RCC 7860 (cell line): ENCODE results near the gene PUM2.
"Not testable (repeated sequence)": the region's sequence is repeated elsewhere in the genome, so short reads cannot be mapped to it uniquely, and the experiment has no call there.

ENCODE experiments used
- DNase-seq: peaks from one replicate; pipeline ENCODE4 v3.0.0-alpha.2; 2015; ENCODE audit warnings: low spot score
- FAIRE-seq: peaks from 2 replicates; lab custom pipeline; 2012; peaks lifted over from hg19 to GRCh38; lab: Jason Lieb, UNC

Gene PUM2

GRCh38 chr2:20294231-20294630 lies 56.4 kb downstream of the PUM2 start:
- DNase-seq (no peak), FAIRE-seq (no peak)

GRCh38 chr2:20292984-20293383 lies 57.7 kb downstream of the PUM2 start:
- no peak for FAIRE-seq

GRCh38 chr2:20291846-20292408 lies 58.7 kb downstream of the PUM2 start:
- no peak for FAIRE-seq
- no peak for DNase-seq

More at GRCh38 chr2:20292984-20293383, 57.7 kb downstream of the PUM2 start:
- DNase-seq, result no peak

- peak; percentile 58 for DNase-seq
- FAIRE-seq, result peak; percentile 88
Observed at GRCh38 chr2:20291106-20291564, 59.5 kb downstream of the PUM2 start.

GRCh38 chr2:20288642-20289340 lies 61.9 kb downstream of the PUM2 start:
- FAIRE-seq (no peak), DNase-seq (no peak)

- no peak for FAIRE-seq
- no peak for DNase-seq
Observed at GRCh38 chr2:20282916-20283592, 67.6 kb downstream of the PUM2 start.

- DNase-seq (no peak), FAIRE-seq (no peak)
Observed at GRCh38 chr2:20281876-20282275, 68.8 kb downstream of the PUM2 start.

GRCh38 chr2:20273042-20273441 lies 77.6 kb downstream of the PUM2 start:
- DNase-seq, result no peak
- FAIRE-seq, result no peak

- not testable (repeated sequence) for DNase-seq, FAIRE-seq
Observed at GRCh38 chr2:20268317-20268716, 82.3 kb downstream of the PUM2 start.

GRCh38 chr2:20267529-20267928 lies 83.1 kb downstream of the PUM2 start:
- FAIRE-seq (no peak), DNase-seq (no peak)

GRCh38 chr2:20264629-20265028 lies 86.0 kb downstream of the PUM2 start:
- DNase-seq (no peak), FAIRE-seq (no peak)

- DNase-seq (no peak), FAIRE-seq (no peak)
Observed at GRCh38 chr2:20257411-20257810, 93.2 kb downstream of the PUM2 start.

GRCh38 chr2:20254731-20255130 lies 95.9 kb downstream of the PUM2 start:
- no peak for DNase-seq
- FAIRE-seq, result no peak

- FAIRE-seq (no peak), DNase-seq (no peak)
Observed at GRCh38 chr2:20250436-20250835, 100.2 kb downstream of the PUM2 start.

GRCh38 chr2:20249170-20249569 lies 101.5 kb downstream of the PUM2 start:
- FAIRE-seq, result no peak
- no peak for DNase-seq

- no peak for FAIRE-seq
- DNase-seq, result no peak
Observed at GRCh38 chr2:20247084-20247483, 103.6 kb downstream of the PUM2 start.

GRCh38 chr2:20243637-20244036 lies 107.0 kb downstream of the PUM2 start:
- not testable (repeated sequence) for DNase-seq, FAIRE-seq

GRCh38 chr2:20242727-20243377 lies 107.8 kb downstream of the PUM2 start:
- FAIRE-seq (no peak), DNase-seq (no peak)

- DNase-seq (no peak), FAIRE-seq (no peak)
Observed at GRCh38 chr2:20241973-20242726, 108.5 kb downstream of the PUM2 start.

GRCh38 chr2:20240291-20240690 lies 110.4 kb downstream of the PUM2 start:
- DNase-seq, FAIRE-seq: not testable (repeated sequence)

GRCh38 chr2:20236496-20236895 lies 114.1 kb downstream of the PUM2 start:
- DNase-seq (no peak), FAIRE-seq (no peak)
